Astrocyte (in vitro differentiated cells and primary cell): Measurements from ENCODE around the gene CLEC16A. TPM values are rescaled to one million over a fixed set of nuclear protein-coding genes. Genes with fewer than 3 reads are reported as not detected.

Experiments used
- DNase-seq: peaks from one replicate; pipeline ENCODE4 v3.0.0-alpha.2; 2010; ENCODE audit warnings: low read depth
- FAIRE-seq: peaks from 2 replicates; lab custom pipeline; 2011; peaks lifted over from hg19 to GRCh38; lab: Jason Lieb, UNC
- H2AFZ ChIP-seq: 2 replicates; pipeline ENCODE4 v1.6.0; 2012; ENCODE audit warnings: low read depth, low read length, inconsistent platforms
- H3K27ac ChIP-seq: 2 replicates; pipeline ENCODE4 v1.5.1; 2011; ENCODE audit warnings: low read depth, low read length, inconsistent platforms
- H3K27me3 ChIP-seq: 2 replicates; pipeline ENCODE4 v1.6.0; 2011; ENCODE audit warnings: low read length, inconsistent platforms; ENCODE audit not compliant: insufficient read depth
- H3K36me3 ChIP-seq: 2 replicates; pipeline ENCODE4 v1.5.1; 2011; ENCODE audit warnings: low read length, inconsistent platforms; ENCODE audit not compliant: insufficient read depth
- H3K4me1 ChIP-seq: 2 replicates; pipeline ENCODE4 v1.5.1; 2011; ENCODE audit warnings: low read length, inconsistent platforms; ENCODE audit not compliant: insufficient read depth
- H3K4me2 ChIP-seq: 2 replicates; pipeline ENCODE4 v1.6.0; 2012; ENCODE audit warnings: low read length, inconsistent platforms
- H3K4me3 ChIP-seq: 2 replicates; pipeline ENCODE4 v1.5.1; 2011; ENCODE audit warnings: low read depth, mild to moderate bottlenecking, low read length, inconsistent platforms; ENCODE audit not compliant: insufficient read depth
- H3K79me2 ChIP-seq: 2 replicates; pipeline ENCODE4 v1.6.0; 2012; ENCODE audit warnings: mild to moderate bottlenecking, low read length, inconsistent platforms; ENCODE audit not compliant: insufficient read depth
- H3K9ac ChIP-seq: 2 replicates; pipeline ENCODE4 v1.6.0; 2012; ENCODE audit warnings: mild to moderate bottlenecking, low read length, inconsistent platforms
- H3K9me3 ChIP-seq: 2 replicates; pipeline ENCODE4 v1.5.1; 2012; ENCODE audit warnings: low read depth, mild to moderate bottlenecking, low read length, inconsistent platforms; ENCODE audit not compliant: insufficient read depth
- H4K20me1 ChIP-seq: 2 replicates; pipeline ENCODE4 v1.6.0; 2012; ENCODE audit warnings: low read length, inconsistent platforms; ENCODE audit not compliant: insufficient read depth
- H3K27ac Mint-ChIP-seq: one replicate; pipeline ENCODE4 v1.8.0; 2021; ENCODE audit warnings: mild to moderate bottlenecking, mixed read lengths; ENCODE audit not compliant: unreplicated experiment
- H3K27me3 Mint-ChIP-seq: one replicate; pipeline ENCODE4 v1.8.0; 2021; ENCODE audit warnings: low read depth, mixed read lengths; ENCODE audit not compliant: unreplicated experiment
- H3K36me3 Mint-ChIP-seq: one replicate; pipeline ENCODE4 v1.8.0; 2021; ENCODE audit warnings: low read depth, mixed read lengths; ENCODE audit not compliant: unreplicated experiment
- H3K4me1 Mint-ChIP-seq: one replicate; pipeline ENCODE4 v1.8.0; 2021; ENCODE audit warnings: low read depth, mixed read lengths; ENCODE audit not compliant: unreplicated experiment
- H3K4me3 Mint-ChIP-seq: one replicate; pipeline ENCODE4 v1.8.0; 2021; ENCODE audit warnings: mild to moderate bottlenecking, moderate library complexity, mixed read lengths; ENCODE audit not compliant: unreplicated experiment
- H3K9me3 Mint-ChIP-seq: one replicate; pipeline ENCODE4 v1.8.0; 2021; ENCODE audit warnings: mild to moderate bottlenecking, mixed read lengths; ENCODE audit not compliant: unreplicated experiment
- CTCF ChIP-seq: IDR thresholded peaks from 2 replicates; pipeline ENCODE4 v1.5.1; 2011; ENCODE audit warnings: low read depth, mild to moderate bottlenecking, inconsistent platforms, low read length, moderate library complexity; ENCODE audit not compliant: insufficient read depth
- EZH2 ChIP-seq: IDR thresholded peaks from 2 replicates; pipeline ENCODE4 v1.6.1; 2012; ENCODE audit warnings: mild to moderate bottlenecking, low read length, inconsistent platforms; ENCODE audit not compliant: insufficient read depth
- total RNA-seq: library from RNA; stranded (reverse); gene quantifications from 2 replicates; pipeline ENCODE4 v1.2.1, GENCODE V29; 2021

Gene CLEC16A
- total RNA-seq, 1 donor from 2014 or later = 31.7 TPM

DNA sequence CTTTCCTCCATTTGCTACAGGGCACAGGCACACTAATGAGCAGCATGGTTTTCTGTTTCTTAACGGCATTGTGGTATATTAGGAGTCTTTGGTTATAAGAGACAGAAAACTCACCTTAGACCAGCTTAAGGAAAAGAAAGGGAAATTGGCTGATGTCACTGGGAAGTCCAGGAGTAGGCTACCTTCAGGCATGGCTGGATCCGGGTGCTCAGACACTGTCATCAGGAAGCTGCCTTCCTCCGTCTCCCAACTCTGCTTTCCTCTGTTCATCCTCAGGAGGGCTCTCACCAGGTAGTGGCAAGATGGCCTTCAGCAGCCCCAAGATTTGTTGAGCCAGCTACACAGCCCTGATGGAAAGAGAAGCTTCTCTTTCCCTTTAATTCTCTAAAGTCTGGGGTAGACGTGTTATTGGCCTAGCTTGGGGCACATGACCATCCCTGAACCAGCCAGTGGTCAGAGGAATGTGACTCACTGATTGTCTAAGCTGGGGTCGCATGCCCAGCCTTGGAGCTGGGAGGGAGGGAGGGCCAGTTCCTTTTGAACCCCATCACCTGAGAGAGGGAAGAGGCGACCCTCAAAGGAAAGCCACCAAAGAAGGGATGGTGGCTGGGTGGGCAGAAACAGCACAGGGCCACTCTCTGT lies 117.4 kb downstream of the CLEC16A start:
- Histone ChIP-seq H3K27me3 (no peaks in the 10 kb centered on the region), H3K27ac (no peak overlapping the region), H3K79me2 (no peaks in the 10 kb centered on the region), H3K9ac (no peak overlapping the region), H3K9me3 (no peaks in the 10 kb centered on the region), H3K36me3 (peaks cover 5% of the 10 kb centered on the region), H4K20me1 (peaks cover 7% of the 10 kb centered on the region), H3K4me2 (no peak overlapping the region), H3K4me1 (no peaks in the 10 kb centered on the region), H3K4me3 (no peak overlapping the region), H2AFZ (no peak overlapping the region)
- Mint-ChIP-seq H3K36me3 (peaks cover 30% of the 10 kb centered on the region), H3K9me3 (no peaks in the 10 kb centered on the region), H3K4me1 (peaks cover 19% of the 10 kb centered on the region), H3K27ac (no peak overlapping the region), H3K4me3 (no peak overlapping the region), H3K27me3 (no peaks in the 10 kb centered on the region)
- FAIRE-seq (no peak), DNase-seq (no peak)
- TF ChIP-seq EZH2 (no peak), CTCF (no peak)

DNA sequence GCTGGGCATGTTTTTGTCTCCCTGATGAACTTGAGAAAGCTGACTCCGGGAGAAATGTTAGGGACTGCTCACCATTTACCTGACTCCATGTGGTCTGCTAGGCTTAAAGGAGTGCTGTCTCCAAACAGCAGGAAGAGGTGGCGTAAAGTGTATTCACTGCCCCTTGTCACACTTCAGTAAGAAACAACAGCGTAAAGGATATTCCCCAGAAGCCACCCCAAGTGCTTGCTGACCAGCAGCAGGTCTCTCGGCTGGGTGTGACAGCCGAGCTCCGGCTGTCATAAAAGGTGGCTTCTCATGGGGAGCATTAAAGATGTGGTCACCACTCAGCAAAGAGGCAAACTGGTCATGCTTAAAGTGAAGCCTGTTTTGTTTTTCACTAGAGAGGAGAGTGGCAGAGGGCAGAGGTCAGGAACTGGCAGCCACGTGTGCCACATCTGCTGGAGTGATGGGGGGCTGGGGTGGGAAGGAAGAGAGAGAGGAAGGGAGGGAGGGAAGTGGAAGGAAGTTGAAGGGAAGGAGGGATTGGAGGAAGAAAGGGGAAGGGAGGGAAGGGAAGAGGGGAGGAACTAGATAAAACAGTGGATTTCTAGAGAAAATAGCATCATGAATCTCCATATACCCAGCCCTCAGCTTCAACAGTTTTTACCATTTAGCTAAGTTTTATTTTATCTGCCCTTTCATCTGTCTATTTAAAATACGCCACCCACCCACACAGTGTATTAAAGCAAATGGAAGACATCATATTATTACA lies 119.3 kb downstream of the CLEC16A start:
- Histone ChIP-seq H3K27me3 (no peaks in the 10 kb centered on the region), H3K79me2 (no peaks in the 10 kb centered on the region), H3K36me3 (peaks cover 4% of the 10 kb centered on the region), H2AFZ (no peak overlapping the region), H3K9ac (no peak overlapping the region), H4K20me1 (peaks cover 13% of the 10 kb centered on the region), H3K4me1 (no peaks in the 10 kb centered on the region), H3K4me2 (no peak overlapping the region), H3K9me3 (no peaks in the 10 kb centered on the region), H3K4me3 (no peak overlapping the region), H3K27ac (no peak overlapping the region)
- H3K27me3 Mint-ChIP-seq = no peaks in the 10 kb centered on the region
- peaks cover 34% of the 10 kb centered on the region for H3K36me3 Mint-ChIP-seq
- peaks cover 21% of the 10 kb centered on the region for H3K4me1 Mint-ChIP-seq
- H3K4me3 Mint-ChIP-seq = no peak overlapping the region
- H3K9me3 Mint-ChIP-seq = no peaks in the 10 kb centered on the region
- DNase-seq = no peak
- no peak for FAIRE-seq
- H3K27ac Mint-ChIP-seq = no peak overlapping the region
- TF ChIP-seq CTCF (no peak), EZH2 (no peak)

GRCh38 chr16:11064202-11064540 lies 119.8 kb downstream of the CLEC16A start:
- Mint-ChIP-seq H3K27me3 (no peaks in the 10 kb centered on the region), H3K4me1 (peaks cover 16% of the 10 kb centered on the region), H3K4me3 (no peak overlapping the region), H3K36me3 (peaks cover 34% of the 10 kb centered on the region), H3K9me3 (no peaks in the 10 kb centered on the region), H3K27ac (no peak overlapping the region)
- TF ChIP-seq CTCF = no peak
- no peak overlapping the region for H2AFZ ChIP-seq
- no peaks in the 10 kb centered on the region for H3K4me1 ChIP-seq
- no peak overlapping the region for H3K27ac ChIP-seq
- peaks cover 3% of the 10 kb centered on the region for H3K36me3 ChIP-seq
- no peak for DNase-seq
- H3K4me2 ChIP-seq = no peak overlapping the region
- H3K27me3 ChIP-seq = no peaks in the 10 kb centered on the region
- no peaks in the 10 kb centered on the region for H3K79me2 ChIP-seq
- H3K4me3 ChIP-seq = no peak overlapping the region
- FAIRE-seq = no peak
- H3K9ac ChIP-seq = no peak overlapping the region
- H4K20me1 ChIP-seq = peaks cover 13% of the 10 kb centered on the region
- H3K9me3 ChIP-seq = no peaks in the 10 kb centered on the region
